Cortex of kidney (tissue), 1 donor: ENCODE results near the gene MRI1.
"Not testable (repeated sequence)": the region's sequence is repeated elsewhere in the genome, so short reads cannot be mapped to it uniquely, and the experiment has no call there.

ENCODE experiments used
- DNase-seq: peaks from one replicate; lab custom pipeline; 2025; lab: John Stamatoyannopoulos, UW

The MRI1 gene

GRCh38 chr19:13761423-13761822, 2.9 kb upstream of the MRI1 start:
- no peak for DNase-seq

DNA sequence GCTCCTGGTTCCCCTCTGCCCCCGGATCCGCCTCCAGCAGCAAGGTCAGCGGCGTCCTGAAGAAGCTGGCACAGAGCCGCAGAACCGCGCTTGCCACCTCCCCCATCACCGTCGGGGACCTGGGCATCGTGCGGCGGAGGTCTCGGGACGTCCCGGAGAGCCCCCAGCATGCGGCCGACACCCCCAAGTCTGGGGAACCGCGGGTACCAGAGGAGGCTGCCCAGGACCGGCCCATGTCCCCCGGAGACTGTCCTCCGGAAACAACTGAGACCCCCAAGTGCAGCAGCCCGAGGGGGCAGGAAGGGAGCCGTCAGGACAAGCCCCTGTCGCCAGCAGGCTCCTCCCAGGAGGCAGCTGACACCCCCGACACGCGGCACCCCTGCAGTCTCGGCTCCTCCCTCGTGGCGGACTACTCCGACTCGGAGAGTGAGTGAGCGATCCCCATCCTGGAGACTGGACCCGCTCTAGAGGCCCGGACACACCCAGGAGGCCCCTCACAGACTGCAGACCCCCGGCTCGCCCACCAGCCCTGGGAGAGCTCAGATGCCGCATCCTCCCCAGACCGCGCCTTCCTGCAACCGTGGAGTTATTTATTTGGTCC, 1.6 kb upstream of the MRI1 start:
- DNase-seq, result no peak

- DNase-seq, result no peak
Measured at GRCh38 chr19:13763265-13763664, 1.1 kb upstream of the MRI1 start.

- DNase-seq, result no peak
Measured at GRCh38 chr19:13764821-13765394, 586 bp downstream of the MRI1 start.

DNA sequence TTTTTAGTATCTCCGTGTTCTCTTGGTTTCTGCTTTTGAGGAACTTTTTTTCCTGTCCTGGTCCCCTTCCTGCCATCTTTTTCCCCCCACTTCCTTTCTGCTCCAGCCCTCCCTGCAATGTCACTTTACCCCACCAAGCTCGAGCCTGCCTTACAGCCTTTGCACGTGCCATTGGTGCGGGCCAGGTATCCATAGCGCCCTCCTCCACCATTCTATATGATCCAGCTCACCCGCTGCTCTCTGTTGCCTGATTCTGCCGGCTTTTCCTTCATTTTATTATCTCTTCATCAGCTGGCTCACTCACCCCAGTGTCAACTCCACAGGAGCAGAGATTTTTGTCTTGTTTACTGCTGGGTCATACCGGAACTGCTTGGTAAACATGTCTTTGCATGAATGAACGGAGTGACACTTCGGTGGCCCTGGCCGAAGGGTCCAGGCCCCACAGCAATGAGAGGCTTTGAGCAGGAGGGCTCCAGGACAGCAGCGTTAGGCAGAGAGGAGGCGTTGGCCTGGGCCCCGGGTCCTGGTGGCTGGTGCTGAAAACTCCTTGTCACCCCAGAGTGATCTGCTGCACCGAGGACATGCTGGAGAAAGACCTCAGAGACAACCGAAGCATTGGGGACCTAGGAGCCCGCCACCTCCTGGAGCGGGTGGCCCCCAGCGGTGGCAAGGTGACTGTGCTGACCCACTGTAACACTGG, 1.2 kb downstream of the MRI1 start:
- DNase-seq, result no peak

GRCh38 chr19:13766095-13766481, 1.8 kb downstream of the MRI1 start:
- no peak for DNase-seq

DNA sequence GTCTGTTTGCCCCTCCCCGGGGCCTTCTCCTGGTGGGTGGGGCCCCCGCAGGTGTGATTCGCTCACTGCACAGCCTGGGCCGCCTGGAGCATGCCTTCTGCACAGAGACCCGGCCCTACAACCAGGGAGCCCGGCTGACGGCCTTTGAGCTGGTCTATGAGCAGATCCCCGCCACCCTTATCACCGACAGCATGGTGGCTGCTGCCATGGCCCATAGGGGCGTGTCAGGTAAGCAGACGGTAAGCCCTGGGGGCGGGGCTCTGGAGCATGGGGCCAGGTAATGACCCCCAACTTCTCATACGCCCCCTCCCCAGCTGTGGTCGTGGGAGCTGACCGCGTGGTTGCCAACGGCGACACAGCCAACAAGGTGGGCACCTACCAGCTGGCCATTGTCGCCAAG, 4.2 kb downstream of the MRI1 start:
- DNase-seq, result no peak

GRCh38 chr19:13770013-13770635, 5.8 kb downstream of the MRI1 start:
- DNase-seq, result no peak

GRCh38 chr19:13774217-13775191, 10.2 kb downstream of the MRI1 start, which contains the start of gene C19orf53:
TSS of gene C19orf53 (plus strand) at chr19:13774456. CDS start at chr19:13774478, 22 bp downstream.
- no peak for DNase-seq

GRCh38 chr19:13778398-13778797, 14.1 kb downstream of the MRI1 start:
- no peak for DNase-seq

- no peak for DNase-seq
Measured at GRCh38 chr19:13778847-13779246, 14.5 kb downstream of the MRI1 start.

GRCh38 chr19:13779794-13780193, 15.5 kb downstream of the MRI1 start:
- DNase-seq, result not testable (repeated sequence)

GRCh38 chr19:13781547-13781946, 17.2 kb downstream of the MRI1 start:
- DNase-seq, result no peak

- DNase-seq, result no peak
Measured at GRCh38 chr19:13782537-13782936, 18.2 kb downstream of the MRI1 start.

- DNase-seq, result no peak
Measured at GRCh38 chr19:13783565-13784500, 19.5 kb downstream of the MRI1 start.

DNA sequence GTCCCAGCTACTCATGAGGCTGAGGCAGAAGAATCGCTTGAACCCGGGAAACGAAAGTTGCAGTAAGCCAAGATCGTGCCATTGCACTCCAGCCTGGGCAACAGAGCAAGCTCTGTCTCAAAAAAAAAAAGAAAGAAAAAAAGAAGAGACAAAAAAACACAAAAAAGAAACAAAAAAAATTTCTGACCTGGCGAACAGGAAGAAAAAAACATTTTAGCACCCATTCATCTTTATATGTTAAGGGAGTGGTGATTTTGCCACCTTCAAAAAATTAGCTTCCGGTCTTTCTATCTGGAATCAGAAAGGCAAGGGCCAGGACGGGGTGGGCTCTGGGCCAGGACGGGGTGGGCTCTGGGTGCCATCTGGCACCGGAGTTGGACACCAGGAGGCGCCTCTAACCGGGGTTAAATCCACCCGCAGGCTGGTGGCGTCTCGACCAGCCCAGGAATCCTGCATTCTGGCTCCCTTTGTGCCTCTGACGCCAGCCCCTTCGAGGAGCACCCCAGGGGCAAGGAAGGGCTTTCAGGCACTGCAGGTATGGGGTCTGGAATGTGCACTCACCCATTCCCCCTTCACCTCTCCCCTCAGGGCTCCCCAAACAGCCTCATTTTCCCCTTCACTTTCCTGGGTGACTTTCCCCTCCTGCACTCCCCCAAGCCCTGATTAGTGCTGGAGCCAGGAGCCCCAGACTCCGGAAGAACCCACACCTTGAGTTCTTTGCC, 20.6 kb downstream of the MRI1 start:
- DNase-seq, result no peak

DNA sequence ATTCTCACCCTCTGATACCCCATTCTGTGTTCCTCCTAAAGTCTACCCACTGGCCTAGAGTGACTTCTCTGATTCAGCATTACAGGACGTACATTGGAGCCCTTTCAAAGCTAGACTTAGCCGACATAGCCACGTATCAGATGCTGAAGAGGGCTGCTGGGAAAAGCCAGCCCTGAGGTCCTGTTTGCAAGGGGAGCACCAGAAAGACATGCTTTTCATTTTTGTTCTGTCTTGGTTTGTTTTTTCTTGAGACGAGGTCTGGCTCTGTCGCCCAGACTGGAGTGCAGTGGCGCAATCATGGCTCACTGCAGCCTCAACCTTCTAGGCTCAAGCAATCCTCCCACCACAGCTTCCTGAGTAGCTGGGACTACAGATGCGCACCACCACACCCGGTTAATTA, 24.7 kb downstream of the MRI1 start:
- no peak for DNase-seq

DNA sequence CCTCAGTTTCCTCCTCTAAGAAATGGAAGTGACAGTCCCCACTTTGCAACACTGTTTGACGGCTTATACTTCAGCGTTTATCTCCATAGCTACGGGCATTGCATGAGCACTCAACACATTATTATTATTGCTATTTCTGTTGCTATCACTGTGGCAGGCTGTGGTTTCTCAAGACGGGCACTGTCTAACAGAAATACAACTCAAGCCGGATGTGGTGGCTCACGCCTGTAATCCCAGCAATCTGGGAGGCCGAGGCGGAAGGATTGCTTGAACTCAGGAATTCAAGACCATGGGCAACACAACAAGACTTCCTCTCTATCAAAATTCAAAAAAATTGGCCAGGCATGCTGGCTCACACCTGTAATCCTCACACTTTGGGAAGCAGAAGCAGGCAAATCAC, 26.0 kb downstream of the MRI1 start:
- no peak for DNase-seq

DNA sequence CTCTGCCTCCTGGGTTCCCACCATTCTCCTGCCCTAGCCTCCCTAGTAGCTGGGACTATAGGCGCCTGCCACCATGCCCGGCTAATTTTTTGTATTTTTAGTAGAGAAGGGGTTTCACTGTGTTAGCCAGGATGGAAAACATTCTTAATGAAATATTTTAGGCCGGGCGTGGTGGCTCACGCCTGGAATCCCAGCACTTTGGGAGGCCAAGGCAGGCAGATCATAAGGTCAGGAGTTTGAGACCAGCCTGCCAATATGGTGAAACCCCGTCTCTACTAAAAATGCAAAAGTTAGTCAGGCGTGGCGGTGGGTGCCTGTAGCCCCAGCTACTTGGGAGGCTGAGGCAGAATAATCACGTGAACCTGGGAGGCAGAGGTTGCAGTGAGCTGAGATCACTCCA, 29.0 kb downstream of the MRI1 start:
- DNase-seq, result not testable (repeated sequence)

GRCh38 chr19:13794398-13794756, 30.1 kb downstream of the MRI1 start:
- DNase-seq, result no peak
